HepG2 (cell line): Measurements from ENCODE around the gene C14orf132. TPM values are rescaled to one million over a fixed set of nuclear protein-coding genes. Genes with fewer than 3 reads are reported as not detected.

Experiments
- DBP ChIP-seq: sonication (generic); formaldehyde crosslinking; IDR thresholded peaks from 2 replicates; pipeline ENCODE4 v1.4.0; 2020; ENCODE audit warnings: missing genetic modification reagents; ENCODE audit errors: not compliant biosample characterization
- ELF3 ChIP-seq: IDR thresholded peaks from 2 replicates; pipeline ENCODE4 v1.6.1; 2016; ENCODE audit warnings: missing genetic modification reagents, missing compliant biosample characterization
- GATAD2A ChIP-seq: IDR thresholded peaks from 2 replicates; pipeline ENCODE4 v1.6.1; 2016
- HHEX ChIP-seq: IDR thresholded peaks from 2 replicates; pipeline ENCODE4 v1.6.1; 2016; ENCODE audit warnings: control low read depth
- MAZ ChIP-seq, 2 experiments: sonication (generic) in 1 of 2; formaldehyde crosslinking in 1 of 2; IDR thresholded peaks; 2 replicates each; pipeline versions ENCODE4 v1.5.0 to v1.6.1; 2012 to 2020; ENCODE audit warnings: low read depth in 2 of 2, mild to moderate bottlenecking in 2 of 2, borderline replicate concordance in 1 of 2, improper control_type of control experiment in 1 of 2, low read length in 1 of 2, missing genetic modification reagents in 1 of 2, moderate library complexity in 1 of 2
- RBFOX2 ChIP-seq: fragments of 200-400 bp; formaldehyde crosslinking; IDR thresholded peaks from 2 replicates; pipeline ENCODE4 v1.6.1; 2017; ENCODE audit warnings: low read depth, mild to moderate bottlenecking, low read length
- SIN3A ChIP-seq: IDR thresholded peaks from 2 replicates; pipeline ENCODE4 v1.6.1; 2011; ENCODE audit warnings: low read depth, mild to moderate bottlenecking, control low read depth, low read length, borderline replicate concordance
- SP4 ChIP-seq: sonication (generic); formaldehyde crosslinking; IDR thresholded peaks from 2 replicates; pipeline ENCODE4 v1.8.1; 2023; ENCODE audit warnings: mild to moderate bottlenecking, missing genetic modification reagents
- ZNF24 ChIP-seq: fragments of 450-650 bp; IDR thresholded peaks from 2 replicates; pipeline ENCODE4 v1.6.1; 2017; ENCODE audit warnings: antibody characterized with exemption, mild to moderate bottlenecking
- ZNF567 ChIP-seq: sonication (generic); formaldehyde crosslinking; IDR thresholded peaks from 2 replicates; pipeline ENCODE4 v1.8.1; 2023; ENCODE audit warnings: mild to moderate bottlenecking, missing genetic modification reagents, borderline replicate concordance
- polyA plus RNA-seq, 8 experiments: library from polyadenylated mRNA; depleted of rRNA in 3 of 8; stranded (reverse) in 7 of 8; unstranded in 1 of 8; fragments of >200 nt; fragmentation: Illumina TruSeq in 4 of 8; extraction: Trizol in 4 of 8; gene quantifications; 2 replicates each; pipeline versions ENCODE4 v1.2.1 to v1.2.3, GENCODE V29; 2011 to 2016; ENCODE audit warnings: low read depth in 4 of 8, missing spikeins in 1 of 8, mixed read lengths in 1 of 8; ENCODE audit not compliant: insufficient read depth in 1 of 8
- total RNA-seq, 5 experiments: library from RNA; depleted of rRNA; stranded (reverse); fragments of >200 nt; fragmentation: Illumina TruSeq; extraction: Trizol; gene quantifications; 2 replicates each; pipeline ENCODE4 v1.2.3, GENCODE V29; 2016; ENCODE audit warnings: low read depth in 1 of 5
- TF ChIP-seq, protein P1 (sequence below): sonication (generic); formaldehyde crosslinking; IDR thresholded peaks from 2 replicates; pipeline ENCODE4 v1.5.0; 2020; ENCODE audit warnings: missing genetic modification reagents
- TF ChIP-seq, protein P2 (sequence below): sonication (generic); formaldehyde crosslinking; IDR thresholded peaks from 2 replicates; pipeline ENCODE4 v1.5.0; 2020; ENCODE audit warnings: mild to moderate bottlenecking, low read depth, missing genetic modification reagents, borderline replicate concordance
- TF ChIP-seq, protein P3 (sequence below): fragments of 450-650 bp; IDR thresholded peaks from 2 replicates; pipeline ENCODE4 v1.6.1; 2017
- TF ChIP-seq, protein P4 (sequence below): sonication (generic); formaldehyde crosslinking; IDR thresholded peaks from 2 replicates; pipeline ENCODE4 v1.5.0; 2020; ENCODE audit warnings: missing genetic modification reagents, mild to moderate bottlenecking, borderline replicate concordance
- TF ChIP-seq, protein P5 (sequence below): sonication (generic); formaldehyde crosslinking; IDR thresholded peaks from 2 replicates; pipeline ENCODE4 v1.9.0; 2021; ENCODE audit warnings: missing genetic modification reagents, borderline replicate concordance

Gene C14orf132
- total and polyA plus RNA-seq, 2 of the 13 experiments (the other 11 are each of a cell fraction or from before 2014, with no cell fraction given), result 0.13 to 0.15 TPM

- TF ChIP-seq, protein P1, sequence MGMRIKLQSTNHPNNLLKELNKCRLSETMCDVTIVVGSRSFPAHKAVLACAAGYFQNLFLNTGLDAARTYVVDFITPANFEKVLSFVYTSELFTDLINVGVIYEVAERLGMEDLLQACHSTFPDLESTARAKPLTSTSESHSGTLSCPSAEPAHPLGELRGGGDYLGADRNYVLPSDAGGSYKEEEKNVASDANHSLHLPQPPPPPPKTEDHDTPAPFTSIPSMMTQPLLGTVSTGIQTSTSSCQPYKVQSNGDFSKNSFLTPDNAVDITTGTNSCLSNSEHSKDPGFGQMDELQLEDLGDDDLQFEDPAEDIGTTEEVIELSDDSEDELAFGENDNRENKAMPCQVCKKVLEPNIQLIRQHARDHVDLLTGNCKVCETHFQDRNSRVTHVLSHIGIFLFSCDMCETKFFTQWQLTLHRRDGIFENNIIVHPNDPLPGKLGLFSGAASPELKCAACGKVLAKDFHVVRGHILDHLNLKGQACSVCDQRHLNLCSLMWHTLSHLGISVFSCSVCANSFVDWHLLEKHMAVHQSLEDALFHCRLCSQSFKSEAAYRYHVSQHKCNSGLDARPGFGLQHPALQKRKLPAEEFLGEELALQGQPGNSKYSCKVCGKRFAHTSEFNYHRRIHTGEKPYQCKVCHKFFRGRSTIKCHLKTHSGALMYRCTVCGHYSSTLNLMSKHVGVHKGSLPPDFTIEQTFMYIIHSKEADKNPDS (CRISPR knock-in tag), result no peak
- TF ChIP-seq ZNF567 (CRISPR knock-in tag) (no peak), SP4 (CRISPR knock-in tag) (no peak), SIN3A (no peak), ELF3 (no peak), HHEX (CRISPR knock-in tag) (no peak), DBP (CRISPR knock-in tag) (no peak), GATAD2A (CRISPR knock-in tag) (no peak), ZNF24 (no peak), MAZ (IDR thresholded peaks at IDR 0.05; ENCODE audit: borderline replicate concordance, low read depth, low read length) (no peak), MAZ (CRISPR knock-in tag; IDR thresholded peaks at IDR 0.05; ENCODE audit: low read depth) (no peak), RBFOX2 (no peak)
- TF ChIP-seq, protein P2, sequence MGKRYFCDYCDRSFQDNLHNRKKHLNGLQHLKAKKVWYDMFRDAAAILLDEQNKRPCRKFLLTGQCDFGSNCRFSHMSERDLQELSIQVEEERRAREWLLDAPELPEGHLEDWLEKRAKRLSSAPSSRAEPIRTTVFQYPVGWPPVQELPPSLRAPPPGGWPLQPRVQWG (CRISPR knock-in tag), result no peak
- TF ChIP-seq, protein P3, sequence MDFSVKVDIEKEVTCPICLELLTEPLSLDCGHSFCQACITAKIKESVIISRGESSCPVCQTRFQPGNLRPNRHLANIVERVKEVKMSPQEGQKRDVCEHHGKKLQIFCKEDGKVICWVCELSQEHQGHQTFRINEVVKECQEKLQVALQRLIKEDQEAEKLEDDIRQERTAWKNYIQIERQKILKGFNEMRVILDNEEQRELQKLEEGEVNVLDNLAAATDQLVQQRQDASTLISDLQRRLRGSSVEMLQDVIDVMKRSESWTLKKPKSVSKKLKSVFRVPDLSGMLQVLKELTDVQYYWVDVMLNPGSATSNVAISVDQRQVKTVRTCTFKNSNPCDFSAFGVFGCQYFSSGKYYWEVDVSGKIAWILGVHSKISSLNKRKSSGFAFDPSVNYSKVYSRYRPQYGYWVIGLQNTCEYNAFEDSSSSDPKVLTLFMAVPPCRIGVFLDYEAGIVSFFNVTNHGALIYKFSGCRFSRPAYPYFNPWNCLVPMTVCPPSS, result no peak
- TF ChIP-seq, protein P4, sequence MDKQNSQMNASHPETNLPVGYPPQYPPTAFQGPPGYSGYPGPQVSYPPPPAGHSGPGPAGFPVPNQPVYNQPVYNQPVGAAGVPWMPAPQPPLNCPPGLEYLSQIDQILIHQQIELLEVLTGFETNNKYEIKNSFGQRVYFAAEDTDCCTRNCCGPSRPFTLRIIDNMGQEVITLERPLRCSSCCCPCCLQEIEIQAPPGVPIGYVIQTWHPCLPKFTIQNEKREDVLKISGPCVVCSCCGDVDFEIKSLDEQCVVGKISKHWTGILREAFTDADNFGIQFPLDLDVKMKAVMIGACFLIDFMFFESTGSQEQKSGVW (CRISPR knock-in tag), result no peak
- TF ChIP-seq, protein P5, sequence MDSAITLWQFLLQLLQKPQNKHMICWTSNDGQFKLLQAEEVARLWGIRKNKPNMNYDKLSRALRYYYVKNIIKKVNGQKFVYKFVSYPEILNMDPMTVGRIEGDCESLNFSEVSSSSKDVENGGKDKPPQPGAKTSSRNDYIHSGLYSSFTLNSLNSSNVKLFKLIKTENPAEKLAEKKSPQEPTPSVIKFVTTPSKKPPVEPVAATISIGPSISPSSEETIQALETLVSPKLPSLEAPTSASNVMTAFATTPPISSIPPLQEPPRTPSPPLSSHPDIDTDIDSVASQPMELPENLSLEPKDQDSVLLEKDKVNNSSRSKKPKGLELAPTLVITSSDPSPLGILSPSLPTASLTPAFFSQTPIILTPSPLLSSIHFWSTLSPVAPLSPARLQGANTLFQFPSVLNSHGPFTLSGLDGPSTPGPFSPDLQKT (CRISPR knock-in tag), result no peak
- TF ChIP-seq, all 625 proteins: peak for 0
These were observed 67.7 kb downstream of the C14orf132 start (continued) for GRCh38 chr14:96106891-96107290.
